ENCODE measurements around the gene TBPL1.
"Not testable (repeated sequence)": the region's sequence is repeated elsewhere in the genome, so short reads cannot be mapped to it uniquely, and the experiment has no call there.

The TBPL1 gene

DNA sequence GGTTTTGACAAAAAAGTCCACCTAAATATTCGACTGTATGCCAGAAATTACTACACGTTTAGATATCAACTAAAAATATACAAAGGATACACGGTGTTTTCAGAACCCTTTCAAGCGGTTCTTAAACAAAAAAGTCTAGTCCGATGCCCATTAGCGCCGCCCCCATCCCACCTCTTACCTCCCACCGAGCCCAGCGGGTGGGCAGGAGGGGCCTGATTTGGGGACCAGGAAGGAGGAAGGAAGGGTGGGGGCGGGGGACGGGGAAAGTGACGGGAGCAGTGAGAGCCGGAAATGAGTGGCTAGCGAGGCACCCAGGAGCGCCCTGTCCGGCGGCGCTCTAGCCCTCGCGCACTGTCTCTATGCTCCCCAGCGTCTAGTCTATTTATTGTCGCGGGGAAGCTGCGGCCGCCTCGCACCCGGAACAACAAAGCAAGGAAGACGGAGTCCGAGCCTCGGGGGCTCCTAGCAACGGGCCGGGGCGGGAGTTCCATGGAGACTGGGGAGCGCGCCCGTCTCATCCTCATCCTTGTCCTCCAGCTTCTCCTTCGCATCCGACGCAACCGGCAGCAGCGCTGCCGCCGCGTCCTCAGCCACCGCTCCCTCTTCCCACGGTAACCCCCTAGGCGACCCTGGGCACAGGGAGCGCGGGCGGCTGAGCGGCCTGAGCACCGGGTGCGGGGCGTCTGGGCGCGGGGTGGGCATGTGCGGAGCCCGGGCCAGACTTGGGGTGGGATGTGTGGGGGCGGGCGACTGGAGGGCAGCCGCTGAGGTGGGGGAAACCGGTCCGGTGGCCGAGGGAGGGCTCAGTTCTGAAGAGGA lies at the start of gene TBPL1:
TSS of gene TBPL1 (plus strand) at position 410 of the 819 bp plus-strand sequence. CDS start 26,902 bp downstream, outside the sequence.
- H3K4me1 Mint-ChIP-seq (ENCODE audit: low read depth): peaks cover 45% of the 10 kb centered on the region
- peak; percentile 92 for DNase-seq

DNA sequence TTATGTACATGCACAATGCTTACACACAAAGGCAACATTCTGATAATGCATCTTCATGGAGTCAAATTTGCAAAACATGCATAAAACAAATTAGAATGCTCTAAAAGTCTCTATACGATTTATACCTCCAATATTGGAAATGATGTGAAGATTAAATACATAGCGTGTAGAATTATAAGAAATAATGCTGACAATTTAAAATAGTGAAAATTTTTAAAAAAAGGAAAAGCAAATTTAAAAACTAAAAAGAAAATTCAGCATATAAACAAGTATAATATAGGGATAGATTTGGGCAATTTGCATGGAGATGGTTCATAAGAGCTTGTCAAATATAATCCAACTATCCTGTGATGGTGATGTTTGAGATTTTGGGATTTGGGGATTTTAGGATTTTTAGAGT lies 49.2 kb upstream of the TBPL1 start:
- DNase-seq: no peak
- no peaks in the 10 kb centered on the region for H3K9me3 Mint-ChIP-seq
- H3K4me3 Mint-ChIP-seq: no peak overlapping the region
- H3K27ac Mint-ChIP-seq: no peak overlapping the region
- H3K27me3 Mint-ChIP-seq: peaks cover 72% of the 10 kb centered on the region
- no peaks in the 10 kb centered on the region for H3K36me3 Mint-ChIP-seq (ENCODE audit: low read depth)
- no peaks in the 10 kb centered on the region for H3K4me1 Mint-ChIP-seq (ENCODE audit: low read depth)

More for the DNA sequence above, at the start of gene TBPL1:
- Mint-ChIP-seq H3K9me3 (no peaks in the 10 kb centered on the region), H3K36me3 (ENCODE audit: low read depth) (peaks cover 27% of the 10 kb centered on the region), H3K4me3 (peak within 1 kb of the TSS; percentile 93), H3K27ac (peak within 1 kb of the TSS; percentile 95), H3K27me3 (no peaks in the 10 kb centered on the region)

DNA sequence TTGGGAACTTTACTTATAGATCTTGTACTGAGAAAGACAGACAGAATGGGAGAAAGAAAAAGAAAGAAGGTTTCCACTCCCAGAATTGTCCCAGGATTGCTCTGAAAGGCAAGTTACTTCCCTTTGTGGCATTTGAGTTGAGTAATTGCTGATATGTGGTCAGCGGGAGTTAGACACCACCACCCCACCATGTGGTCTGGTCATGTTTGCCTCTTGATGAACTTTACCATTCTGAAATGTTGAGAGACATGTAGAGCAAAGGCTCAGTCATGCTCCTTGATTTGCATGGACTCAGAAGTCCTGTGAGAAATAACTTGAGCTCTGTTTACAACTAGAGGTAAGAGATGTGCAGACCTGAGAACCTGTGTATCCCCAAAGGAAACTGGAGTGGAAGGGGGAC lies 47.0 kb upstream of the TBPL1 start:
- H3K27me3 Mint-ChIP-seq: peaks cover 77% of the 10 kb centered on the region
- H3K4me1 Mint-ChIP-seq (ENCODE audit: low read depth): no peaks in the 10 kb centered on the region
- DNase-seq: no peak
- no peaks in the 10 kb centered on the region for H3K36me3 Mint-ChIP-seq (ENCODE audit: low read depth)
- no peak overlapping the region for H3K4me3 Mint-ChIP-seq
- no peak overlapping the region for H3K27ac Mint-ChIP-seq
- H3K9me3 Mint-ChIP-seq: no peaks in the 10 kb centered on the region

DNA sequence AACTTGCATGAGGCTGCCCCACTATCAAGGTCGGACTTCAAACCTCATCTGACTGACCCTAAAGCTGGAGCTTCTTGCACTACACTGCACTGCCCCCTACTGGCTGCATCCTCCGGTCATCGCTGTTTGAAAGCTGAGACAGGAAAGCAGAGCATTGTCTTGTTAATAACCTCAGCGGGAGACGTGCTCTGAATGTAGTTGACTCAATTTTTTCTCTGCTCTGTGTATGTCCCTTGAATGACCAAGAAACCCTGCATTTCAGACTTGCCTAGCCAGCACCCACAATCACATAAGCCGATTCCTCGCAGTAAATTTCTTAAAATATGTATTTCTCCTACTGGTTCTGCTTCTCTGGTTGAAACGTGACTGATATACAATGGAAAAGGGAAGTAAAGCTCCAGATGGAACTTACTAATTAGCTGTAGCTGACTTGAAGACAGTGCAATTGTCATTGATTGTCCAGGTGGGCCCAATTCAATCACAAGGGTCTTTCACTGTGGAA lies 36.3 kb upstream of the TBPL1 start:
- DNase-seq: peak; percentile 80
- no peaks in the 10 kb centered on the region for H3K9me3 Mint-ChIP-seq
- peaks cover 25% of the 10 kb centered on the region for H3K27me3 Mint-ChIP-seq
- H3K4me3 Mint-ChIP-seq: no peak overlapping the region
- no peak overlapping the region for H3K27ac Mint-ChIP-seq
- H3K36me3 Mint-ChIP-seq (ENCODE audit: low read depth): no peaks in the 10 kb centered on the region
- peaks cover 4% of the 10 kb centered on the region for H3K4me1 Mint-ChIP-seq (ENCODE audit: low read depth)

DNA sequence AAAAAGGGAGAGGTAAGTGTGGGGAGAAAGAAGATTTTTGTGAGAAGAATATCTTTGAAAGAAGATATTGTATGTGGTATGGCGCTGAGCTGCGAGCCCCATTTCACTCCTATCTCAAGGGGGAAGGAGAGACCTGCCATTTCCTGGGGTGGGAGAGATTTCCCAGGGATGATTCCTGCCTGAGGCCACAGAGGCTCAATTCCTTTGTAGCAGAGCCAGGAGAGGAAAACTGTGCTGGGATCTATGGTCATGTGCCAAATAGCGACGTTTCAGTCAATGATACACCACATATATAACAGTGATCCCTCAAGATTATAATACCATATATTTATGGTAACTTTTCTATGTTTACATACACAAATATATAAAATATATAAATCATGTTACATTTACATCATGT lies 35.2 kb upstream of the TBPL1 start:
- Mint-ChIP-seq H3K36me3 (ENCODE audit: low read depth) (no peaks in the 10 kb centered on the region), H3K4me3 (no peak overlapping the region), H3K27me3 (peaks cover 29% of the 10 kb centered on the region), H3K9me3 (no peaks in the 10 kb centered on the region), H3K27ac (no peak overlapping the region), H3K4me1 (ENCODE audit: low read depth) (peaks cover 4% of the 10 kb centered on the region)
- DNase-seq: no peak

DNA sequence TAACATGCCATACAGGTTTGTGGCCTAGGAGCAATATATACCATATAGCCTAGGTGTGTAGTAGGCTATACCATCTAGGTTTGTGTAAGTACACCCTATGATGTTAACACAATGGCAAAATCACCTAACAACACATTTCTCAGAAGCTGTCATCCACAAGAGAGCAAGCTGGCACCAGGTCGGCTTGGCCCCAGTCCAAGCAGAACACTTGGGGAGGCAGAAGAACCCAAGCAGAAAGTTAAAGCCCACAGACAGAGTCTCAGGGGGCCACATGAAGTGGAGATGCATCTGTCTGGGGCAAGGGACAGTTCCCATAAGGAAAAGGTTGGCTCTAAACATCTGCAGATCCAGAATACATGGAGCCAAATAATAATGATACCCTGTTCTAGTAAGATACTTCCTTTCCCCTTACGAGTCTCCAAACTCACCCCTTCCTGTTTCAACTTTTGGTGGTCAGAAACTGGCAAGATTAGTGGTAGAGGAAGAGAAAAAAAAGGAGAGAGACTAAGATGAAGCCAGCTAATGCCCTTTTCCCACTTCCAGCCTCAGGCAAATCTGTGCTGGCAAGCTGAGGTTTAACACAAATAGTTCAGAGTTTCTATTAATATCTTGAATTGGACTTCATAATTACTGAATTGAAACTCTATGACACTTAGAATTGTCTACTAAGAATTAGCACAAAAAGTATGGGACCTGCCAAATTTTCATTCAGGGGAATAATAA lies 34.7 kb upstream of the TBPL1 start:
- Mint-ChIP-seq H3K9me3 (no peaks in the 10 kb centered on the region), H3K4me3 (no peak overlapping the region)

DNA sequence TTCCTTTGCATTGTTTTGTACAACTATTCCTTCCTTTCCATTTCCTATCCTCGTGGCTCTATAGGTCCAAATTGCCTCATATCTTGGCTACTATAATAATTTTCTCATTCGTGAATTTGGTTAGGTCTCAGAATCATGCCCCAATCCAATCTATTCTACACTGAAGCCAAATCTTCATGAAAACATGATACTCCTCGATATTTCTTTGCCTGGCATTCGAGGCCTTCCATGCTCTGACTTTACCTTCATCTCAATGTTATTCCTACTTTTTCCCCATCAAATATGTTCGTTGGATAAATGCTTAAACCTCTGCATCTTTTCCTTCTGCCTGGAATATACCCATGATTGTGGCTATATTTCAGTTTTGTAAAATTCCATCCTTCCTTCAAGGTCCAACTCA lies 33.7 kb upstream of the TBPL1 start:
- Mint-ChIP-seq H3K4me1 (ENCODE audit: low read depth) (peaks cover 4% of the 10 kb centered on the region), H3K9me3 (no peaks in the 10 kb centered on the region), H3K36me3 (ENCODE audit: low read depth) (no peaks in the 10 kb centered on the region), H3K4me3 (no peak overlapping the region), H3K27me3 (peaks cover 26% of the 10 kb centered on the region), H3K27ac (no peak overlapping the region)
- DNase-seq: no peak

More for the DNA sequence above, 34.7 kb upstream of the TBPL1 start:
- Mint-ChIP-seq H3K4me1 (ENCODE audit: low read depth) (peaks cover 4% of the 10 kb centered on the region), H3K27ac (no peak overlapping the region), H3K36me3 (ENCODE audit: low read depth) (no peaks in the 10 kb centered on the region), H3K27me3 (peaks cover 26% of the 10 kb centered on the region)
- no peak for DNase-seq

DNA sequence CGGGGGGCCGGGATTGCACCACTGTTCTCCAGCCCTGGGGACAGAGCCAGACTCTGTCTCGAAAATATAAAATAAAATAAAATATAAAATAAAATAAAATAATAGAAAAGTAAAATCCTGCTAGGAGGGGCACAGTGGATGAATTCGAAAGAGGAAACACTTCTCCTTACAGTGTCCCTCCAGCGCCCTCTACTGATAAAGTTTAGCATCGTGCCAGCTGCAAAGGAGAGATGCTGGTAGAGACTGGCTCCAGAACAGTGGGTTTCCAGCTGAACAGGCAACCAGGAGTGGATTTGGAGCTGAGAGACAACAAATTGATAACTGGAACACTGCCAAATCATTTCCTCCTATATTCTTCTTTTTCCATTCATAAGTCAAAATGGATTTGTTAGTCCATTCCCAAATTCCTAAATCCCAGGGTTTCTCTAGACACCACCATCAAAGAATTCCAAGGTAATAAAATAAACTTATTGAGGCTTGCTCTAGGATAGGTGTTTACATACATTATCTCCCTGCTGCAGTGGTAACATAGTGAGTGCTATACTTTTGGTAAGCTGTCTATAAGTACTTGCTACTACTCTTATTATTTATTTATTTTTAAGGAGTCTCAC lies 31.7 kb upstream of the TBPL1 start:
- Mint-ChIP-seq H3K4me1 (ENCODE audit: low read depth) (peaks cover 4% of the 10 kb centered on the region), H3K27me3 (peaks cover 29% of the 10 kb centered on the region), H3K4me3 (no peak overlapping the region), H3K27ac (no peak overlapping the region), H3K9me3 (no peaks in the 10 kb centered on the region), H3K36me3 (ENCODE audit: low read depth) (no peaks in the 10 kb centered on the region)
- DNase-seq: peak; percentile 69

DNA sequence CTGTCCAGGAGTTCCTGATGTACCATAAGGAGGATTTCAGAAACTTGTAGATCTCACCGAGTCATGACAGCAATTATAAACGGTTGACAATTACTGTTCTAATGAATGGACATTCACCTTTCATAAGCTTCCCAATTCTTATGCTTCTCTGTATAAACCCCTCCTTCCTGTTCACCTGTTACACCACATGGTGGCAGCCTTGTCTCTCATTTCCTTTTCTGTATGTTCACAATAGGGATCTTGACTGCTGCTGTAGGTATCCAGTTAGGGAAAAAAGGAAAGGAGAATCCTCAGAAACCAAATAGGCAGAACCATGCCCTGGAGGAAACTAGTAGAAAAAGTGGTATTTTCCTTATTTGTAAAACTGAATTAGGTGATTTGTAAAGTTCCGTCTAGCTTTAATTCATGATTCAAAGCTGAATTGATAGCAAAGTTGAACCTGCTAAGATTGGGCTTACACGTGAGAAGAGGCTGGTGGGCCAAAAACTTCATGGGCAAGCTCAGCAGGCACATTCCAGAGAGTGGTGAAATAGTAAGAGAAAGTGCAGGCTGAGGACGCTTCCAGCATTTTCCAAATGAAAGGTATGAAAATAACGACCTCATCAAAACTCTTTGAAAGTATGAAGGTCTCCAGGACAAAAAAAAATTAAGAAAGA lies 29.0 kb upstream of the TBPL1 start:
- peak; percentile 43 for DNase-seq
- H3K36me3 Mint-ChIP-seq (ENCODE audit: low read depth): no peaks in the 10 kb centered on the region
- H3K27ac Mint-ChIP-seq: no peak overlapping the region
- H3K4me1 Mint-ChIP-seq (ENCODE audit: low read depth): no peaks in the 10 kb centered on the region
- H3K9me3 Mint-ChIP-seq: no peaks in the 10 kb centered on the region
- no peak overlapping the region for H3K4me3 Mint-ChIP-seq
- H3K27me3 Mint-ChIP-seq: peaks cover 35% of the 10 kb centered on the region

DNA sequence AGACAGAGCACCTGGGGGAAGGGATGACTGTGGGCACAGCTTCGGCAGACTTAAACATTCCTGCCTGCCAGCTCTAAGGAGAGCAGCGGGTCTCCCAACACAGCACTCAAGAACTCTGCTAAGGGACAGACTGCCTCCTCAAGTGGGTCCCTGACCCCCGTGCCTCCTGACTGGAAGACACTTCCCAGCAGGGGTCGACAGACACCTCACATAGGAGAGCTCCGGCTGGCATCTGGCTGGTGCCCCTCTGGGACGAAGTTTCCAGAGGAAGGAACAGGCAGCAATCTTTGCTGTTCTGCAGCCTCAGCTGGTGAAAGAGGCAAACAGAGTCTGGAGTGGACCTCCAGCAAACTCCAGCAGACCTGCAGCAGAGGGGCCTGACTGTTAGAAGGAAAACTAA lies 21.8 kb upstream of the TBPL1 start:
- Mint-ChIP-seq H3K9me3 (peaks cover 14% of the 10 kb centered on the region), H3K27me3 (peaks cover 52% of the 10 kb centered on the region)
- H3K4me1 Mint-ChIP-seq (ENCODE audit: low read depth); DNase-seq; H3K36me3 Mint-ChIP-seq (ENCODE audit: low read depth); H3K4me3 Mint-ChIP-seq; H3K27ac Mint-ChIP-seq: not testable (repeated sequence)

DNA sequence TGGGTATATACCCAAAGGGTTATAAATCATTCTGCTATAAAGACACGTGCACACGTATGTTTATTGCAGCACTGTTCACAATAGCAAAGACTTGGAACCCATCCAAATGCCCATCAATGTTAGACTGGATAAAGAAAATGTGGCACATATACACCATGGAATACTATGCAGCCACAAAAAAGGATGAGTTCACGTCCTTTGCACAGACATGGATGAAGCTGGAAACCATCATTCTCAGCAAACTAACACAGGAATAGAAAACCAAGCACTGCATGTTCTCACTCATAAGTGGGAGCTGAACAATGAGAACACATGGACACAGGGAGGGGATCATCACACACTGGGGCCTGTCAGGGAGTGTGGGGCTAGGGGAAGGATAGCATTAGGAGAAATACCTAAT lies 16.7 kb upstream of the TBPL1 start:
- H3K4me1 Mint-ChIP-seq (ENCODE audit: low read depth); H3K36me3 Mint-ChIP-seq (ENCODE audit: low read depth); H3K27ac Mint-ChIP-seq; H3K4me3 Mint-ChIP-seq; DNase-seq: not testable (repeated sequence)
- H3K9me3 Mint-ChIP-seq: peaks cover 14% of the 10 kb centered on the region
- peaks cover 50% of the 10 kb centered on the region for H3K27me3 Mint-ChIP-seq

DNA sequence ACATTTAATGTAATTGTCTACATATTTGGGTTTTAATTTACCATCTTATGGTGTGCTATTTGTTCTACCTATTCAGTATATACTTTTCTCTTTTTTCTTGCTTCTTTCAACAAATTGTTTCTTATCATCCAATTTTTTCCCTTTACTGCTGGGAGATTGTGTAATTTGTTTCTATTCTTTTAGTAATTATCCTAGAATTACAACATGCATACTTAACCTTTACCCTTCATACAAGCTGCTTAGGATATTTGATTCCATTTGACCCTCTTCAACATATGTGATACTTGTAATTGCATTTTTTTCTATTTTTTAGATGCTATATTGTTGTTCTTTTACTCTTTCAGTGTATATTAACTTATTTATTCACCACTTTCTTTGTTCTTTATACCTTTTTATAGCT lies 15.1 kb upstream of the TBPL1 start:
- DNase-seq: no peak
- no peaks in the 10 kb centered on the region for H3K36me3 Mint-ChIP-seq (ENCODE audit: low read depth)
- peaks cover 44% of the 10 kb centered on the region for H3K27me3 Mint-ChIP-seq
- no peak overlapping the region for H3K4me3 Mint-ChIP-seq
- peaks cover 14% of the 10 kb centered on the region for H3K9me3 Mint-ChIP-seq
- H3K4me1 Mint-ChIP-seq (ENCODE audit: low read depth): no peaks in the 10 kb centered on the region
- H3K27ac Mint-ChIP-seq: no peak overlapping the region

DNA sequence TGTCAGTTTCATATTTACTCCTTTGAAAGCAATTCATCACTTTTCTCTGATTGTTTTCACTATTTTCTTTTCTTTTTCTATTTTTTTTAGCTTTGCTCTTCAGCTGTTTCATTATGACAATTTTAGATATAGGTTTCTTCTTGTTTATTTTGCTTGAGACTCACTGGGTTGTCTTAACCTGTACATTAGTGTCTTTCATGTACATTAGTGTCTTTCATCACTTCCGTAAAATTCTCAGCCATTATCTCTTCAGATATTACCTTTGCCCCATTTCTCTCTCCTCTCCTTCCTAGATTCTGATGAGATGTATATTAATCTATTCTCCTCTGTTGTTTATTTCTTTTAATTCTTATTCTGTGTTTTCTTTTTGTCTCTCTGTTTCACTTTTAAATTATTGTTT lies 14.5 kb upstream of the TBPL1 start:
- Mint-ChIP-seq H3K27ac (no peak overlapping the region), H3K27me3 (peaks cover 39% of the 10 kb centered on the region), H3K36me3 (ENCODE audit: low read depth) (no peaks in the 10 kb centered on the region), H3K9me3 (peaks cover 9% of the 10 kb centered on the region), H3K4me1 (ENCODE audit: low read depth) (no peaks in the 10 kb centered on the region), H3K4me3 (no peak overlapping the region)
- DNase-seq: no peak
